ENCODE data around the gene REG4. TPM values are rescaled to one million over a fixed set of nuclear protein-coding genes. Genes with fewer than 3 reads are reported as not detected.

REG4 gene
- total RNA-seq, 2 experiments from 2014 or later: 0.33 TPM; not detected in 1

DNA sequence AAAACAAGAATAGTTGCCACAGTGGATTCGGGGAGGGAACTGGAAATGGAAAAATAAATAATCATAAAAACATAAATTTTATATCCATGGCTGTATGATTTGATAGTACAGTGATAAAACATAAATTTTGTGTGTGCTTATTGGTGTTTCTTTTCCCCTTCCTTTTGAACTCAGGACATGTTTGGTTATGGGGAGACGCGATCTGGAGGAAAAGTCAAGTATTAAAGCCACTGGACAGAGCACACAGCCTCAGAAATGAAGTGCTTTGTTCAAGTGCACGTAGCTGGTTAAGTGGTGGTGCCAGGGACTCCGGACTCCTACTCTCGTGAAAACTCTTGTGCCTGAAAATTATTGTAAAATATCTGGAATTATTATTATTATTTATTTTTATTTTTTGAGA is 32.9 kb downstream of the REG4 start:
- ChIA-PET CTCF (no interaction called here), POLR2A (no interaction called here)
- no peak overlapping the region for H3K27ac ChIP-seq (ENCODE audit: low read depth in 1 of 2, low read length in 2 of 2)
- no peaks in the 10 kb centered on the region for H3K4me1 ChIP-seq (ENCODE audit: insufficient read depth, low read length)
- H3K4me1 Mint-ChIP-seq (ENCODE audit: low read depth): no peaks in the 10 kb centered on the region
- DNase-seq (no peak), ATAC-seq (ENCODE audit: poor library complexity) (no peak)
- no peaks in the 10 kb centered on the region for H3K36me3 ChIP-seq (ENCODE audit: insufficient read depth, low read length)
- H3K9me3 ChIP-seq (ENCODE audit: control insufficient read depth in 1 of 2, insufficient read depth in 1 of 2, low read length in 2 of 2): no peaks in the 10 kb centered on the region
- no peaks in the 10 kb centered on the region for H3K9me3 Mint-ChIP-seq
- intact Hi-C loops (cut with DNase I, micrococcal nuclease): no loop called here
- H3K4me3 Mint-ChIP-seq: no peak overlapping the region
- TF ChIP-seq, protein P1, sequence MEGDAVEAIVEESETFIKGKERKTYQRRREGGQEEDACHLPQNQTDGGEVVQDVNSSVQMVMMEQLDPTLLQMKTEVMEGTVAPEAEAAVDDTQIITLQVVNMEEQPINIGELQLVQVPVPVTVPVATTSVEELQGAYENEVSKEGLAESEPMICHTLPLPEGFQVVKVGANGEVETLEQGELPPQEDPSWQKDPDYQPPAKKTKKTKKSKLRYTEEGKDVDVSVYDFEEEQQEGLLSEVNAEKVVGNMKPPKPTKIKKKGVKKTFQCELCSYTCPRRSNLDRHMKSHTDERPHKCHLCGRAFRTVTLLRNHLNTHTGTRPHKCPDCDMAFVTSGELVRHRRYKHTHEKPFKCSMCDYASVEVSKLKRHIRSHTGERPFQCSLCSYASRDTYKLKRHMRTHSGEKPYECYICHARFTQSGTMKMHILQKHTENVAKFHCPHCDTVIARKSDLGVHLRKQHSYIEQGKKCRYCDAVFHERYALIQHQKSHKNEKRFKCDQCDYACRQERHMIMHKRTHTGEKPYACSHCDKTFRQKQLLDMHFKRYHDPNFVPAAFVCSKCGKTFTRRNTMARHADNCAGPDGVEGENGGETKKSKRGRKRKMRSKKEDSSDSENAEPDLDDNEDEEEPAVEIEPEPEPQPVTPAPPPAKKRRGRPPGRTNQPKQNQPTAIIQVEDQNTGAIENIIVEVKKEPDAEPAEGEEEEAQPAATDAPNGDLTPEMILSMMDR (IDR thresholded peaks at IDR 0.05): no peak
- no peaks in the 10 kb centered on the region for H3K36me3 Mint-ChIP-seq (ENCODE audit: low read depth)
- H3K27me3 ChIP-seq (ENCODE audit: control insufficient read depth in 1 of 2, insufficient read depth in 2 of 2, low read length in 2 of 2): peaks cover 2 to 8% of the 10 kb centered on the region in 2 experiments
- H3K27ac Mint-ChIP-seq: no peak overlapping the region
- H3K27me3 Mint-ChIP-seq: peaks cover 26% of the 10 kb centered on the region
- no peak overlapping the region for H3K4me3 ChIP-seq (ENCODE audit: low read length)

DNA sequence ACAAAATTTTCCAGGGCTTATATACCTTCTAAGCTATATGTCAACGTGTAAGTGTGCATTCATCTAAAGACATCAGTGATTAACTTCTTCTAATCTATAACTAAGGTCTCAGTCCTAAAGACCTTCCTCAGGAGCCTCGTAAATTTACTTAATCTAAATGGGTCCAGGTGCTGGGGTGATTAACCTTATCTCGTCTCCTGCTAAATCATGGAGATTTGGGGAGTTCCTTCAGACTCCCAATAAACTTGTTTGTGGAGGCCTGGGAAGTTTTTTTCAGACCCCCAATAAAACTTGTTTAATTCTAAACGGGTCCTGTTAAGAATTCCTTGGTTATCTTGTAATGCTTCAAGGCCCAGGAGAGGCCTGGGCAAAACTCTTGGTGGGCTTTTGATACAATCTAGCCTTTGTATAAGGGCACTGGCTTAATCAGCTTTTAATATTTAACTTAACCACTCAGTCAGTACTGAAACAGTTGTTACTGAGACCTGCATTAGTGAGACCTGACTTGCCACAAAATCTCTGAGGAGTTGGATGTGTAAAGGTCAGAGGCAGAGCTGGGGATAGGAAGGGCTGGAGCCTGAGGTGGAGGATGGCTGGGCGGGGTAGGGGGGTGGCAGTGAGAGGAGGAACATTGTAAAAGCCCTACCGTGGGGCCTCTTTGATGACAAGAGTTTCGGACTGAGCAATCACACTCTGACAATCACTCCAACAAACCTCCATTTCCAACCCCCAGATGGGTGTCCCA is 36.3 kb downstream of the REG4 start:
- no peaks in the 10 kb centered on the region for H3K36me3 ChIP-seq (ENCODE audit: insufficient read depth, low read length)
- intact Hi-C loops (cut with DNase I, micrococcal nuclease): loop anchor here in 1 of 2 experiments (5.0 kb wide), 1 partner anchor 53 kb away; no protein-coding TSS in a partner anchor
- CTCF ChIA-PET: no interaction called here
- no peaks in the 10 kb centered on the region for H3K36me3 Mint-ChIP-seq (ENCODE audit: low read depth)
- POLR2A ChIA-PET: no interaction called here
- ATAC-seq (ENCODE audit: poor library complexity): no peak
- H3K4me1 ChIP-seq (ENCODE audit: insufficient read depth, low read length): no peaks in the 10 kb centered on the region
- peaks cover 15% of the 10 kb centered on the region for H3K27me3 Mint-ChIP-seq
- H3K27me3 ChIP-seq (ENCODE audit: control insufficient read depth in 1 of 2, insufficient read depth in 2 of 2, low read length in 2 of 2): peaks cover 6 to 8% of the 10 kb centered on the region in 2 experiments
- no peak for DNase-seq
- H3K27ac Mint-ChIP-seq: no peak overlapping the region
- H3K4me3 Mint-ChIP-seq: no peak overlapping the region
- H3K9me3 ChIP-seq (ENCODE audit: control insufficient read depth in 1 of 2, insufficient read depth in 1 of 2, low read length in 2 of 2): no peaks in the 10 kb centered on the region
- no peak overlapping the region for H3K27ac ChIP-seq (ENCODE audit: low read depth in 1 of 2, low read length in 2 of 2)
- H3K4me3 ChIP-seq (ENCODE audit: low read length): no peak overlapping the region
- no peaks in the 10 kb centered on the region for H3K4me1 Mint-ChIP-seq (ENCODE audit: low read depth)
- TF ChIP-seq, protein P1 (IDR thresholded peaks at IDR 0.05): no peak
- H3K9me3 Mint-ChIP-seq: no peaks in the 10 kb centered on the region

DNA sequence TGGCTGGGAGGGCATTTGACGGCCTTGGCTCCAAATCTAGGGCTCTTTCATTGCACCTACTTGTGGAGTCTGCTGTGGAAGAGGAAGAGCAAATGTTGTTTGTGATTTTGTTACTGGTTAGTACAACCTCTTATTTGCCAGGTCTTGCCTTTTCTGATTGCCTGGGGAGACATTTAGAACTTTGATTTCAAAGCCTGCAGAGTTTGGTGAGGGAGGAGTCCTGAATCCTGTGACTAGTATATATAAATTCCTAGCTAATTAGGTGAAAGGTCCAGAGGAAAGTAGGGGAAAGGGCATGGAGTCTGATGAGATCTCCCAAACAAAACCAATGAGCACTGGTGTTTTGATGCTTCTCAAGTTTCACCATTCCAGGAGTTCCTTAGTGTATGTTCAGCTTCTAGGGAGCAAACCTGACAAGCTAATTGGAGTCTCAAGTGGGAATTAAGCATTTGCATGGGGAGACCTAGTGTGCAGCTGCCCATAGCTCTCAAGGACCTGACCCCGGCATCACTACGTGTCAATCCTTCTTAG is 37.5 kb downstream of the REG4 start:
- no peaks in the 10 kb centered on the region for H3K4me1 ChIP-seq (ENCODE audit: insufficient read depth, low read length)
- H3K4me3 ChIP-seq (ENCODE audit: low read length): no peak overlapping the region
- no peaks in the 10 kb centered on the region for H3K9me3 ChIP-seq (ENCODE audit: control insufficient read depth in 1 of 2, insufficient read depth in 1 of 2, low read length in 2 of 2)
- ChIA-PET CTCF (no interaction called here), POLR2A (no interaction called here)
- H3K4me3 Mint-ChIP-seq: no peak overlapping the region
- peaks cover 7% of the 10 kb centered on the region for H3K27me3 Mint-ChIP-seq
- H3K4me1 Mint-ChIP-seq (ENCODE audit: low read depth): no peaks in the 10 kb centered on the region
- no peak overlapping the region for H3K27ac Mint-ChIP-seq
- H3K36me3 Mint-ChIP-seq (ENCODE audit: low read depth): no peaks in the 10 kb centered on the region
- no peaks in the 10 kb centered on the region for H3K36me3 ChIP-seq (ENCODE audit: insufficient read depth, low read length)
- H3K27ac ChIP-seq (ENCODE audit: low read depth in 1 of 2, low read length in 2 of 2): no peak overlapping the region
- no peak for ATAC-seq (ENCODE audit: poor library complexity)
- intact Hi-C loops (cut with DNase I, micrococcal nuclease): loop anchor here in 1 of 2 experiments (5.0 kb wide), 1 partner anchor 51 kb away; no protein-coding TSS in a partner anchor
- H3K9me3 Mint-ChIP-seq: no peaks in the 10 kb centered on the region
- peaks cover 6 to 8% of the 10 kb centered on the region in 2 experiments for H3K27me3 ChIP-seq (ENCODE audit: control insufficient read depth in 1 of 2, insufficient read depth in 2 of 2, low read length in 2 of 2)
- TF ChIP-seq, protein P1 (IDR thresholded peaks at IDR 0.05): no peak
- no peak for DNase-seq
